Lower leg skin (tissue), 4 donors: Measurements from ENCODE around the gene ZMYND15. TPM values are rescaled to one million over a fixed set of nuclear protein-coding genes. Genes with fewer than 3 reads are reported as not detected.
"Not testable (repeated sequence)": the region's sequence is repeated elsewhere in the genome, so short reads cannot be mapped to it uniquely, and the experiment has no call there.

ENCODE experiments used
- DNase-seq, 2 donors: peaks; one replicate each; pipeline ENCODE4 v3.0.0-alpha.2; 2019; ENCODE audit warnings: low spot score in 2 of 2
- H3K4me3 ChIP-seq: fragments of 200-600 bp; sonication (generic); 2 replicates; pipeline ENCODE4 v1.5.1; 2017; ENCODE audit warnings: mild to moderate bottlenecking, low read depth; ENCODE audit not compliant: poor library complexity, severe bottlenecking
- POLR2A ChIP-seq, 2 donors: fragments of 450-650 bp; IDR thresholded peaks; one replicate each; pipeline ENCODE4 v1.6.1; 2016 to 2017; ENCODE audit warnings: antibody characterized with exemption in 2 of 2, mild to moderate bottlenecking in 1 of 2, moderate library complexity in 1 of 2
- WGBS, 2 donors: methylation state at CpG; one replicate each; pipeline ENCODE4 v1.1.5; 2018; 5-methylcytosine and 5-hydroxymethylcytosine counted together
- intact Hi-C: fragments of 100-400 bp; cut with DNase I; formaldehyde crosslinking; loops from one replicate; pipeline ENCODE4 v1.15.0; 2023; ENCODE audit warnings: low total_unique reads
- total RNA-seq, 4 donors: library from RNA; depleted of rRNA; stranded (reverse); fragments of >200 nt; gene quantifications; one replicate each; pipeline ENCODE4 v1.1.0, GENCODE V29; 2016
- TF ChIP-seq, protein P1 (sequence below), 3 donors: fragments of 450-650 bp; IDR thresholded peaks; one replicate each; pipeline ENCODE4 v1.5.1; 2016; ENCODE audit warnings: antibody characterized with exemption in 3 of 3, mild to moderate bottlenecking in 3 of 3, moderate library complexity in 2 of 3

Gene ZMYND15
- total RNA-seq, 4 donors from 2014 or later = 0.46 to 1.7 (median 1.2) TPM; not detected in 1

DNA sequence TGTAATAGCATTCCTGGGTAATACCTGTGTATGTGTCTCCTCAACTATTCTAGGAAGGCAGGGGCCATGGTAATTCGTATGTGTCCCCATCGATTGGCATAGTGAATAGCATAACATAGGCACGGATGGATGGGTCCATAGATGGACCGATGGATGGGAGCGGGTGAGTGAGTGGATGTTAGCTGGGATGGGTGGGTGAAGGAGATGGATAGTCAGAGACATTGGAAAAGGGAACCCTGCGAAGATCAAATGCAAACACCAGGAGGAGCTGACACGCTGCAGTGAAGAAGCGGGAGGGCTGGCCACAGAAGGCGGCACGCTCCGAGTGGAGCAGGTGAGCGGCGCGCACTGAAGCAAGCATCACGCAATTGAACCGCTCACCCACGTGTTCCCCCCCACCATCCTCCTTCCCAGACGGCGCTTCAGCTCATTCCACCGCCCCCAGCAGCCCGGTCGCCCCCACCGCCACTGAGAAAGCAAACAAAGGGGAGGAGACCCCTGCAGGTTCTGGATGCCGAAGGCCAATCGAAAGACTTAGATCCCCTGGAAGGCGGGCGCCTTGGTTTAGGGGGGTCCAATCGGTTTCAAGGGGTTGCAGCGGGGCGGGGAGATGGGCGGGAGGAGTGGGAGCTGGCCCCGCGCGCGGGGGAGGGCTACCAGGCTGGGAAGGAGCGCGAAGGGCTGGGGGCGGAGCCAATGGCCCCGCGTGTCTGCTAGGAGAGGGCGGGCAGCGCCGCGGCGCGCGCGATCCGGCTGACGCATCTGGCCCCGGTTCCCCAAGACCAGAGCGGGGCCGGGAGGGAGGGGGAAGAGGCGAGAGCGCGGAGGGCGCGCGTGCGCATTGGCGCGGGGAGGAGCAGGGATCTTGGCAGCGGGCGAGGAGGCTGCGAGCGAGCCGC, 29.6 kb upstream of the ZMYND15 start, which contains the start of gene ARRB2:
ARRB2 (plus strand) TSS at position 839 of the 899 bp plus-strand sequence. CDS start 90 bp downstream, outside the sequence.
- TF ChIP-seq, protein P1, sequence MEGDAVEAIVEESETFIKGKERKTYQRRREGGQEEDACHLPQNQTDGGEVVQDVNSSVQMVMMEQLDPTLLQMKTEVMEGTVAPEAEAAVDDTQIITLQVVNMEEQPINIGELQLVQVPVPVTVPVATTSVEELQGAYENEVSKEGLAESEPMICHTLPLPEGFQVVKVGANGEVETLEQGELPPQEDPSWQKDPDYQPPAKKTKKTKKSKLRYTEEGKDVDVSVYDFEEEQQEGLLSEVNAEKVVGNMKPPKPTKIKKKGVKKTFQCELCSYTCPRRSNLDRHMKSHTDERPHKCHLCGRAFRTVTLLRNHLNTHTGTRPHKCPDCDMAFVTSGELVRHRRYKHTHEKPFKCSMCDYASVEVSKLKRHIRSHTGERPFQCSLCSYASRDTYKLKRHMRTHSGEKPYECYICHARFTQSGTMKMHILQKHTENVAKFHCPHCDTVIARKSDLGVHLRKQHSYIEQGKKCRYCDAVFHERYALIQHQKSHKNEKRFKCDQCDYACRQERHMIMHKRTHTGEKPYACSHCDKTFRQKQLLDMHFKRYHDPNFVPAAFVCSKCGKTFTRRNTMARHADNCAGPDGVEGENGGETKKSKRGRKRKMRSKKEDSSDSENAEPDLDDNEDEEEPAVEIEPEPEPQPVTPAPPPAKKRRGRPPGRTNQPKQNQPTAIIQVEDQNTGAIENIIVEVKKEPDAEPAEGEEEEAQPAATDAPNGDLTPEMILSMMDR (IDR thresholded peaks at IDR 0.05) = peak in 1 of 3 donors; percentile 27
- no peak for TF ChIP-seq POLR2A (IDR thresholded peaks at IDR 0.05)

DNA sequence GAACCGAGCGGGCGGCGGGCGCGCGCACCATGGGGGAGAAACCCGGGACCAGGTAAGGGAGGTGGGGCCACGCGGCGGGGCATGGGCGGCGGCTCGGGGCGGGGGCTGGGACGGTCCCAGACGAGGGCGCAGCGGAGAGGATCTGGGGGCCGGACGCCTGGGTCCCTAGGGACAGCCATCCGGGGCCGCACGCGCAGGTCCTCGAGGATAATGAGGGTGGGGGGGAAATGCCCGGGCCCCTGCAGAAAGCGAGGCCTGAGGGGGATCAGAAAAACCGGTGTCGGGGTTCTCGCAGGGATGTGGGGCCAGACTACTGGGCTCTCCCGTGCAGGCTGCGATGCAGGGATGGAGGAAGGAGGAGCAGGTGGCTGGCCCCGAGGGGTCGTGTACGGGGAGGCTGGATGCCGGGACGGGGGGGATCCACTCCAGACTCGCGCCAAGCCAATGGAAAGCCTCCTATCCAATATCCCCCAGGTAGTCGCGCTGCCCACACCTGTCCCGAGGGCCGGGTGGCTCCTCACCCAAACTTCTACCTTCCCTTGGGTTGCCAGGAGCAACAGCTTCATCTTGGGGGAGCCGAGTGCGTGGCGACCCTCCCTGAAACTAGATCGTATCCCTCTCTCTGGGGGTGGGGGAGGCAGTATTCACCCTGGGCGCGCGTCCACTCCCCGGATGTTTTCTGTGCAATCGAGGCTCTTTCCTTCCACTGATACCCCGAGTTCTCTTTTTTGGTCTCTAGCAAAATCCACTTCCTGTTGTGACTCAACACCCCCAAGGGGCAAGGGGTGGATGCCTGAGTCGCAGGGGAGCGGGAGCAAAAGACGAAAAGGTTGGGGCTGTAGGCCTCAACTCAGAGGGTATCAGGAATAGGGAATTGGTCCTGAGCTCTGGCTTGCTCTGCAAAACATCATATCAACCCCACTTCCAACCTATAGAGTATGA, 28.7 kb upstream of the ZMYND15 start:
- whole genome bisulfite sequencing, 2 donors = 7 to 15% methylated on average over 32 to 56 of the region's 57 CpGs
- DNase-seq = peak; percentile 34 to 90
- intact Hi-C loops = no loop called here
- TF ChIP-seq POLR2A (IDR thresholded peaks at IDR 0.05) = no peak
- TF ChIP-seq, protein P1 (IDR thresholded peaks at IDR 0.05) = no peak
- H3K4me3 ChIP-seq = peak overlapping the region; percentile 73

More for the DNA sequence above, 29.6 kb upstream of the ZMYND15 start, which contains the start of gene ARRB2:
- H3K4me3 ChIP-seq = peak within 1 kb of the TSS; percentile 73
- peak; percentile 96 to 99 for DNase-seq
- intact Hi-C loops = no loop called here
- 0 to 1% methylated on average over 55 to 67 of the region's 67 CpGs for WGBS, 2 donors

DNA sequence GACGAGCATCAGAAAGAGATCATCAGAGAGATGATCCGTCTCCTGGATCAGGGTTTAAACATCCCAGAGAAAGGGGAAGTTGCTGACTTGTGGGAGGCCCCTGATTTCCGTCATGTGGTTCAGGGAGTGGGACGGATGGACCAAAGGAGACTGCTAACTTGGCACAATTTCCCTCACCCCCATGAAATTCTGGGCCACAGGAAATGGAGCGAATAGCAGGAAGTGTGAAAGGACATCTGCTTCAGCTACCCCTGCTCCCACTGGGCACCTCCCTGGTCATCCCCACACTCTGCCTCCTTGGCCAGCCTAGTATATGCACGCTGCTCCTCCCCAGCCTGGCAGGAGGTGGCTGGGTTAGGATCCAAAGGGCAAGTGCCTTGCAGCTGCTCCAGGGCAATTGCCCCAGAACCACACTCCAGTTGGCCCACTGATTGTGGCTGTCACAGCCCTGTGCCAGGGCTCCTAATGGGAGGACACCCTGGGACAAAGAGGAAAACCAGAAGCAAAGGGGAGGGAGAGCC, 27.9 kb upstream of the ZMYND15 start:
- no peak for TF ChIP-seq POLR2A (IDR thresholded peaks at IDR 0.05)
- TF ChIP-seq, protein P1 (IDR thresholded peaks at IDR 0.05) = no peak
- intact Hi-C loops = no loop called here
- WGBS, 2 donors = 54 to 59% methylated on average over 6 of the region's 6 CpGs
- no peak overlapping the region for H3K4me3 ChIP-seq
- DNase-seq = peak in 1 of 2 donors; percentile 59

DNA sequence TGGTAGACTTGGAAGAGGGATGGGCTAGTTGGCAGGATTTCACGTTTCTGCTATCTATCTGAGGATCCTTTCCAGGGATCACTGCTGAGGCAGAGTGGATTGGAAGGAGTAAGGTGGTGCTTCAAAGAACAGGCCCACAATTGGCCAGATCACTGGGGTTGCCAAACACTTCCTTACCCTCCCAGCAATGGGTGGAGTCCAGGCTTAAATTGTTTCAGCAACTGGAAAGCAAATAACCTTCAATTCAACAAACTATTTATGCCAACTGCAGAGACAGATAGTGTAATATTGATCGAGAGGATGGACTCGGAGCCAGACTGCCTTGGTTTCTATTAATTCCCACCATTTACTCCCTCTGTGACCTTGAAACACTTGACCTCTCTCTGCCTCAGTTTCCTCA, 27.1 kb upstream of the ZMYND15 start:
- TF ChIP-seq, protein P1 (IDR thresholded peaks at IDR 0.05) = no peak
- TF ChIP-seq POLR2A (IDR thresholded peaks at IDR 0.05) = no peak
- no peak overlapping the region for H3K4me3 ChIP-seq
- WGBS, 2 donors = 73 to 77% methylated on average over 3 of the region's 3 CpGs
- DNase-seq = no peak
- intact Hi-C loops = no loop called here

DNA sequence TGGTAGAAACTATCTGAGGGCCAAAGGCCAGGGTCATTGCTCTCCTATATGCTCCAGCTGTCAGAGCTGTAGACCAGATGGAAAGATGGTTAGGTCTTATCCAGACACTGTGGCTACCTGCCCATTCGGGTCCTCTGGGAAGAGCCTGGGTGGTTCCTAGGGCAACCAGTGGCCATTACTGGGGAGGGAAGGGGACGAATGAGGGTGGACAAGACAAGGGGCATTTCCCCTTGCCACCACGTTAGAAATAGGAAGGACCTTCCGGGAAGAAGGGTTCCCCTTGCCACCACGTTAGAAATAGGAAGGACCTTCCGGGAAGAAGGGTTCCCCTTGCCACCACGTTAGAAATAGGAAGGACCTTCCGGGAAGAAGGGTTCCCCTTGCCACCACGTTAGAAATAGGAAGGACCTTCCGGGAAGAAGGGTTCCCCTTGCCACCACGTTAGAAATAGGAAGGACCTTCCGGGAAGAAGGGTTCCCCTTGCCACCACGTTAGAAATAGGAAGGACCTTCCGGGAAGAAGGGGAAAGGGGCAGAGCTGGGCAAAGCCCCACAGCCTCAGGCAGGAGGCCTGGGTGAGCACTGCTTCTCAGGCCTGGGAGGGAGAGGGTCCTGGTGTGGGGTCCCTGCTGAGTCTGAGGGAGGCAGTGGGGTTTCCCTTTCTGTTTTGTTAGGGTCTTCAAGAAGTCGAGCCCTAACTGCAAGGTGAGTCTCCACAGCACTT, 25.1 kb upstream of the ZMYND15 start:
- DNase-seq, intact Hi-C loops, H3K4me3 ChIP-seq: not testable (repeated sequence)
- 80 to 81% methylated on average over 12 of the region's 15 CpGs for WGBS, 2 donors
